ENCODE results near the gene ARHGAP32.
"Not testable (repeated sequence)": the region's sequence is repeated elsewhere in the genome, so short reads cannot be mapped to it uniquely, and the experiment has no call there.

DNA sequence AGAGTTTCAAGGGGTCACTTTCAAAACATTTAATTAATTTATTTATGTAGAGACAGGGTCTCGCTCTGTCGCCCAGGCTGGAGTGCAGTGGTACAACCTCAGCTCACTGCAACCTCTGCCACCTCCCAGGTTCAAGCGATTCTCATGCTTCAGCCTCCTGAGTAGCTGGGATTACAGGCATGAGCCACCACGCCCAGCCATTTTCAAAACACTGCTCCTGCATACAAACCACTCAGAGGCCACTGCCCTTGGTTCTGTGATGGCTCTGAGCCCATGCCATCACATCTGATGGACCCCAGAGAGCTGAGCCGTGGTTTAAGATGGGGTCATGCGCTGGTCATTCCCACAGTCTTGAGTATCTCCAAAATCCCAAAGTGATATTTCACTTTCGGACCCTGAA is 272.5 kb downstream of the ARHGAP32 start:
- TF ChIP-seq, protein P1, sequence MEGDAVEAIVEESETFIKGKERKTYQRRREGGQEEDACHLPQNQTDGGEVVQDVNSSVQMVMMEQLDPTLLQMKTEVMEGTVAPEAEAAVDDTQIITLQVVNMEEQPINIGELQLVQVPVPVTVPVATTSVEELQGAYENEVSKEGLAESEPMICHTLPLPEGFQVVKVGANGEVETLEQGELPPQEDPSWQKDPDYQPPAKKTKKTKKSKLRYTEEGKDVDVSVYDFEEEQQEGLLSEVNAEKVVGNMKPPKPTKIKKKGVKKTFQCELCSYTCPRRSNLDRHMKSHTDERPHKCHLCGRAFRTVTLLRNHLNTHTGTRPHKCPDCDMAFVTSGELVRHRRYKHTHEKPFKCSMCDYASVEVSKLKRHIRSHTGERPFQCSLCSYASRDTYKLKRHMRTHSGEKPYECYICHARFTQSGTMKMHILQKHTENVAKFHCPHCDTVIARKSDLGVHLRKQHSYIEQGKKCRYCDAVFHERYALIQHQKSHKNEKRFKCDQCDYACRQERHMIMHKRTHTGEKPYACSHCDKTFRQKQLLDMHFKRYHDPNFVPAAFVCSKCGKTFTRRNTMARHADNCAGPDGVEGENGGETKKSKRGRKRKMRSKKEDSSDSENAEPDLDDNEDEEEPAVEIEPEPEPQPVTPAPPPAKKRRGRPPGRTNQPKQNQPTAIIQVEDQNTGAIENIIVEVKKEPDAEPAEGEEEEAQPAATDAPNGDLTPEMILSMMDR (IDR thresholded peaks at IDR 0.05; ENCODE audit: poor library complexity) = not testable (repeated sequence)
- TF ChIP-seq EZH2 (IDR thresholded peaks at IDR 0.05; ENCODE audit: borderline replicate concordance) = not testable (repeated sequence)

Data from hepatocyte (in vitro differentiated cells).